GM23338 (cell line): ENCODE data around the gene THAP6.

ENCODE experiments used
- POLR2AphosphoS5 ChIP-seq: IDR thresholded peaks from 2 replicates; pipeline ENCODE4 v1.6.1; 2016; ENCODE audit warnings: antibody characterized with exemption, low read depth
- TF ChIP-seq, protein P1 (sequence below), 2 experiments: fragments of 200-600 bp in 1 of 2; sonication (generic) in 1 of 2; conservative IDR thresholded peaks; 2 replicates each; pipeline versions ENCODE4 v1.5.1 to v1.6.1; 2016 to 2017; ENCODE audit warnings: antibody characterized with exemption in 2 of 2, low read depth in 2 of 2, mild to moderate bottlenecking in 2 of 2, moderate library complexity in 1 of 2

DNA sequence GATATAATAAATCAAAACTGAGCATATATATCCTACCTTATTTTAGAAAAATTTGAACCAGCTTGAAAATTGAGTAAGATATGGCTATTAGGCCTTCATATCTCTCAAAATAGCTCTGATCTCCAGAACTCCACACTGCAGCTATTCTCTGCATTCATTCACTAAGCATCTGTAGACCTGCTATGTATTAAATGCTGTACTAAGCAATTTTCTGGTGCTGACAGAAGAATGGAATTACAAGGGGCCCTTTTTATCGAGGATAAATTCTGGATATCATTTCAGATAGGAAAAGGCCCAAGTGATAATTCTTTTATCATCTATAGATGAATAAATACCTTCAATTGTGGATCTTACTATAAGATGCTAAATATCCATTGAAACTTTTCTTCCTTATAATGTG lies 1.9 kb downstream of the THAP6 start:
- TF ChIP-seq, protein P1, sequence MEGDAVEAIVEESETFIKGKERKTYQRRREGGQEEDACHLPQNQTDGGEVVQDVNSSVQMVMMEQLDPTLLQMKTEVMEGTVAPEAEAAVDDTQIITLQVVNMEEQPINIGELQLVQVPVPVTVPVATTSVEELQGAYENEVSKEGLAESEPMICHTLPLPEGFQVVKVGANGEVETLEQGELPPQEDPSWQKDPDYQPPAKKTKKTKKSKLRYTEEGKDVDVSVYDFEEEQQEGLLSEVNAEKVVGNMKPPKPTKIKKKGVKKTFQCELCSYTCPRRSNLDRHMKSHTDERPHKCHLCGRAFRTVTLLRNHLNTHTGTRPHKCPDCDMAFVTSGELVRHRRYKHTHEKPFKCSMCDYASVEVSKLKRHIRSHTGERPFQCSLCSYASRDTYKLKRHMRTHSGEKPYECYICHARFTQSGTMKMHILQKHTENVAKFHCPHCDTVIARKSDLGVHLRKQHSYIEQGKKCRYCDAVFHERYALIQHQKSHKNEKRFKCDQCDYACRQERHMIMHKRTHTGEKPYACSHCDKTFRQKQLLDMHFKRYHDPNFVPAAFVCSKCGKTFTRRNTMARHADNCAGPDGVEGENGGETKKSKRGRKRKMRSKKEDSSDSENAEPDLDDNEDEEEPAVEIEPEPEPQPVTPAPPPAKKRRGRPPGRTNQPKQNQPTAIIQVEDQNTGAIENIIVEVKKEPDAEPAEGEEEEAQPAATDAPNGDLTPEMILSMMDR (conservative IDR thresholded peaks at IDR 0.05; ENCODE audit: low read depth in 2 of 2), result no peak
- TF ChIP-seq POLR2AphosphoS5, result no peak
